H9 (cell line): ENCODE data around the gene TM4SF5. TPM values are rescaled to one million over a fixed set of nuclear protein-coding genes. Genes with fewer than 3 reads are reported as not detected.
"Not testable (repeated sequence)": the region's sequence is repeated elsewhere in the genome, so short reads cannot be mapped to it uniquely, and the experiment has no call there.

Experiments
- DNase-seq: peaks from one replicate; pipeline ENCODE4 v3.0.0-alpha.2; 2017
- H2AFZ ChIP-seq: one replicate; pipeline ENCODE4 v1.6.1; 2013; ENCODE audit warnings: mild to moderate bottlenecking, low read length, control low read depth, moderate library complexity
- H2AK5ac ChIP-seq: 2 replicates; pipeline ENCODE4 v1.6.1; 2013; ENCODE audit warnings: low read length, control low read depth, mixed read lengths; ENCODE audit not compliant: insufficient read length
- H2BK120ac ChIP-seq: one replicate; pipeline ENCODE4 v1.6.1; 2013; ENCODE audit warnings: low read depth, mild to moderate bottlenecking, low read length, control low read depth, inconsistent platforms; ENCODE audit not compliant: poor library complexity, severe bottlenecking
- H2BK12ac ChIP-seq: 2 replicates; pipeline ENCODE4 v1.6.1; 2013; ENCODE audit warnings: low read length, control low read depth, mixed read lengths, low read depth; ENCODE audit not compliant: insufficient read length
- H2BK15ac ChIP-seq: 2 replicates; pipeline ENCODE4 v1.6.1; 2013; ENCODE audit warnings: low read depth, low read length, control low read depth
- H2BK20ac ChIP-seq: one replicate; pipeline ENCODE4 v1.6.1; 2013; ENCODE audit warnings: low read depth, mild to moderate bottlenecking, low read length, control low read depth, inconsistent platforms; ENCODE audit not compliant: poor library complexity, severe bottlenecking
- H2BK5ac ChIP-seq: 2 replicates; pipeline ENCODE4 v1.6.1; 2013; ENCODE audit warnings: low read length, control low read depth, mixed read lengths; ENCODE audit not compliant: insufficient read length
- H3K14ac ChIP-seq: 2 replicates; pipeline ENCODE4 v1.6.1; 2013; ENCODE audit warnings: low read length, control low read depth; ENCODE audit not compliant: insufficient read depth
- H3K18ac ChIP-seq: 2 replicates; pipeline ENCODE4 v1.6.1; 2013; ENCODE audit warnings: low read depth, mild to moderate bottlenecking, mixed read lengths, low read length, control low read depth; ENCODE audit not compliant: insufficient read length
- H3K23ac ChIP-seq: 2 replicates; pipeline ENCODE4 v1.6.1; 2013; ENCODE audit warnings: low read length, control low read depth, mixed read lengths, low read depth; ENCODE audit not compliant: insufficient read length
- H3K23me2 ChIP-seq: 2 replicates; pipeline ENCODE4 v1.6.1; 2013; ENCODE audit warnings: low read depth, mild to moderate bottlenecking, mixed read lengths, low read length, control low read depth; ENCODE audit not compliant: insufficient read length, poor library complexity, severe bottlenecking
- H3K27ac ChIP-seq: 2 replicates; pipeline ENCODE4 v1.5.1; 2013; ENCODE audit warnings: low read length, control low read depth, mixed read lengths, low read depth; ENCODE audit not compliant: insufficient read length
- H3K27me3 ChIP-seq: 2 replicates; pipeline ENCODE4 v1.6.1; 2013; ENCODE audit warnings: low read length, control low read depth, inconsistent platforms; ENCODE audit not compliant: insufficient read depth
- H3K4ac ChIP-seq: 2 replicates; pipeline ENCODE4 v1.6.1; 2013; ENCODE audit warnings: low read depth, mild to moderate bottlenecking, control low read depth, inconsistent platforms, low read length, moderate library complexity
- H3K4me1 ChIP-seq: 2 replicates; pipeline ENCODE4 v1.6.1; 2013; ENCODE audit warnings: low read length, control low read depth, inconsistent platforms; ENCODE audit not compliant: insufficient read depth
- H3K4me2 ChIP-seq: 2 replicates; pipeline ENCODE4 v1.6.1; 2013; ENCODE audit warnings: low read length, control low read depth, mixed read lengths; ENCODE audit not compliant: insufficient read length, insufficient read depth
- H3K56ac ChIP-seq: 2 replicates; pipeline ENCODE4 v1.6.1; 2013; ENCODE audit warnings: low read depth, mild to moderate bottlenecking, mixed read lengths, low read length, control low read depth; ENCODE audit not compliant: insufficient read length
- H3K79me1 ChIP-seq: 2 replicates; pipeline ENCODE4 v1.6.1; 2013; ENCODE audit warnings: low read depth, mild to moderate bottlenecking, moderate library complexity, low read length, control low read depth, inconsistent platforms; ENCODE audit not compliant: insufficient read depth, poor library complexity, severe bottlenecking
- H3K79me2 ChIP-seq: 2 replicates; pipeline ENCODE4 v1.6.1; 2013; ENCODE audit warnings: low read length, control low read depth, inconsistent platforms; ENCODE audit not compliant: insufficient read depth
- H3K9ac ChIP-seq: 2 replicates; pipeline ENCODE4 v1.6.1; 2013; ENCODE audit warnings: low read length, control low read depth, mixed read lengths; ENCODE audit not compliant: insufficient read length; ENCODE audit errors: extremely low read depth
- H3K9me3 ChIP-seq: one replicate; pipeline ENCODE4 v1.6.1; 2013; ENCODE audit warnings: low read depth, low read length, inconsistent platforms; ENCODE audit not compliant: control insufficient read depth
- H3T11ph ChIP-seq: one replicate; pipeline ENCODE4 v1.6.1; 2013; ENCODE audit warnings: mild to moderate bottlenecking, low read length, control low read depth, inconsistent platforms
- H4K20me1 ChIP-seq: one replicate; pipeline ENCODE4 v1.6.1; 2013; ENCODE audit not compliant: control insufficient read depth, insufficient read length, insufficient read depth
- H4K5ac ChIP-seq: 2 replicates; pipeline ENCODE4 v1.6.1; 2013; ENCODE audit warnings: low read depth, mild to moderate bottlenecking, mixed read lengths, low read length, control low read depth; ENCODE audit not compliant: insufficient read length
- H4K8ac ChIP-seq: replicated peaks from 2 replicates; pipeline ENCODE4 v1.6.1; 2013; ENCODE audit warnings: low read length, control low read depth, mixed read lengths, low read depth; ENCODE audit not compliant: insufficient read length
- H4K91ac ChIP-seq: 2 replicates; pipeline ENCODE4 v1.6.1; 2013; ENCODE audit warnings: low read depth, mild to moderate bottlenecking, moderate library complexity, mixed read lengths, low read length, control low read depth; ENCODE audit not compliant: insufficient read length
- H3K27ac Mint-ChIP-seq, 3 experiments: 2 replicates in 2 of 3; 3 replicates in 1 of 3; pipeline ENCODE4 v1.8.0; 2020 to 2021; ENCODE audit warnings: mixed read lengths in 3 of 3, mild to moderate bottlenecking in 1 of 3, moderate library complexity in 1 of 3
- H3K27me3 Mint-ChIP-seq: 2 replicates; pipeline ENCODE4 v1.8.0; 2021; ENCODE audit warnings: low read depth, mild to moderate bottlenecking, moderate library complexity, mixed read lengths
- H3K36me3 Mint-ChIP-seq, 3 experiments: 2 replicates in 2 of 3; 3 replicates in 1 of 3; pipeline ENCODE4 v1.8.0; 2020 to 2021; ENCODE audit warnings: low read depth in 3 of 3, mixed read lengths in 3 of 3; ENCODE audit not compliant: insufficient read depth in 1 of 3
- H3K4me1 Mint-ChIP-seq, 2 experiments: 2 replicates each; pipeline ENCODE4 v1.8.0; 2020; ENCODE audit warnings: mixed read lengths in 2 of 2
- H3K4me3 Mint-ChIP-seq, 2 experiments: 2 replicates in 1 of 2; 3 replicates in 1 of 2; pipeline ENCODE4 v1.8.0; 2020 to 2021; ENCODE audit warnings: mild to moderate bottlenecking in 2 of 2, mixed read lengths in 2 of 2, moderate library complexity in 1 of 2
- H3K9me3 Mint-ChIP-seq, 2 experiments: 2 replicates in 1 of 2; 3 replicates in 1 of 2; pipeline ENCODE4 v1.8.0; 2020; ENCODE audit warnings: mild to moderate bottlenecking in 2 of 2, mixed read lengths in 2 of 2, moderate library complexity in 1 of 2
- CTCF ChIP-seq: fragments of 200-600 bp; sonication (generic); conservative IDR thresholded peaks from 3 replicates; pipeline ENCODE4 v1.8.0; 2021; ENCODE audit warnings: antibody characterized with exemption, mild to moderate bottlenecking
- WGBS: extraction: QIAGEN DNeasy Blood & Tissue Kit; methylation state at CpG from one replicate; pipeline ENCODE4 v1.1.7; 2013; ENCODE audit warnings: missing lambda C conversion rate, low lambda C conversion rate, mixed read lengths; ENCODE audit not compliant: insufficient read length; ENCODE audit errors: extremely low coverage; 5-methylcytosine and 5-hydroxymethylcytosine counted together
- total RNA-seq: library from RNA; stranded (reverse); gene quantifications from 2 replicates; pipeline ENCODE4 v1.2.1, GENCODE V29; 2021

TM4SF5 gene
- total RNA-seq, 1 experiment from 2014 or later, result not detected

GRCh38 chr17:4827399-4827798 is 55.7 kb downstream of the TM4SF5 start:
- Histone ChIP-seq H4K20me1 (no peaks in the 10 kb centered on the region), H3K9me3 (no peaks in the 10 kb centered on the region), H2BK5ac (no peak overlapping the region), H2AFZ (no peak overlapping the region), H2BK20ac (no peak overlapping the region), H3K23ac (no peak overlapping the region), H4K5ac (no peak overlapping the region), H4K8ac (no peak overlapping the region), H3K18ac (no peak overlapping the region), H4K91ac (no peak overlapping the region), H2BK120ac (no peak overlapping the region), H3K56ac (no peak overlapping the region), H3K27ac (no peak overlapping the region), H2AK5ac (no peak overlapping the region), H3K23me2 (no peaks in the 10 kb centered on the region), H3K27me3 (no peaks in the 10 kb centered on the region), H3K79me1 (no peaks in the 10 kb centered on the region), H2BK15ac (no peak overlapping the region), H3K9ac (no peak overlapping the region), H3K79me2 (no peaks in the 10 kb centered on the region), H3K4me1 (no peaks in the 10 kb centered on the region), H3K4ac (no peak overlapping the region), H3K4me2 (no peak overlapping the region), H3T11ph (no peak overlapping the region), H3K14ac (no peak overlapping the region), H2BK12ac (no peak overlapping the region)
- Mint-ChIP-seq H3K4me1 (0 out of 4 replicates have a peak, but pooled peaks cover under 1 to 3% of the 10 kb centered on the region in 2 experiments), H3K4me3 (no peak overlapping the region), H3K9me3 (no peaks in the 10 kb centered on the region), H3K27me3 (no peaks in the 10 kb centered on the region), H3K27ac (peak overlapping the region in 1 of 3 experiments; percentile 52; a peak in 2 of 7 replicates), H3K36me3 (peaks cover 0 to 5% (median 3%) of the 10 kb centered on the region in 3 experiments; a peak in 3 of 7 replicates)
- no peak for DNase-seq
- no peak for TF ChIP-seq CTCF
- WGBS, result no CpG with 5 or more reads among the region's 8 CpGs

- H4K5ac ChIP-seq, H2AFZ ChIP-seq, H3K27me3 Mint-ChIP-seq, H4K20me1 ChIP-seq, H3K56ac ChIP-seq, H3K79me1 ChIP-seq, H3K4me1 ChIP-seq, H2AK5ac ChIP-seq, H4K91ac ChIP-seq, H3K36me3 Mint-ChIP-seq, H3K27ac ChIP-seq, H2BK120ac ChIP-seq, H2BK5ac ChIP-seq, H2BK15ac ChIP-seq, H3K4ac ChIP-seq, DNase-seq, H3K9me3 Mint-ChIP-seq, H3K9me3 ChIP-seq, H3K18ac ChIP-seq, H3T11ph ChIP-seq, H3K23ac ChIP-seq, H2BK12ac ChIP-seq, H3K27me3 ChIP-seq, H3K79me2 ChIP-seq, H3K14ac ChIP-seq, H3K9ac ChIP-seq, H4K8ac ChIP-seq, H3K23me2 ChIP-seq, H2BK20ac ChIP-seq: not testable (repeated sequence)
- Mint-ChIP-seq H3K4me1 (peaks cover 14 to 16% of the 10 kb centered on the region in 2 experiments), H3K4me3 (peak overlapping the region; percentile 82 to 92), H3K27ac (peak overlapping the region; percentile 70 to 97 (median 96); a peak in 5 of 7 replicates)
- peak overlapping the region; percentile 14 for H3K4me2 ChIP-seq
- no CpG with 5 or more reads among the region's 17 CpGs for WGBS
These were observed 61.1 kb downstream of the TM4SF5 start for GRCh38 chr17:4832829-4833177.
